Mesangial cell (primary cell): ENCODE data around the gene PRB3. TPM values are rescaled to one million over a fixed set of nuclear protein-coding genes. Genes with fewer than 3 reads are reported as not detected.

Experiments
- total RNA-seq: library from RNA; depleted of rRNA; stranded (reverse); fragments of >200 nt; gene quantifications from 2 replicates; pipeline ENCODE4 v1.2.3, GENCODE V29; 2015

The PRB3 gene
- not detected in 2 replicates for total RNA-seq

DNA sequence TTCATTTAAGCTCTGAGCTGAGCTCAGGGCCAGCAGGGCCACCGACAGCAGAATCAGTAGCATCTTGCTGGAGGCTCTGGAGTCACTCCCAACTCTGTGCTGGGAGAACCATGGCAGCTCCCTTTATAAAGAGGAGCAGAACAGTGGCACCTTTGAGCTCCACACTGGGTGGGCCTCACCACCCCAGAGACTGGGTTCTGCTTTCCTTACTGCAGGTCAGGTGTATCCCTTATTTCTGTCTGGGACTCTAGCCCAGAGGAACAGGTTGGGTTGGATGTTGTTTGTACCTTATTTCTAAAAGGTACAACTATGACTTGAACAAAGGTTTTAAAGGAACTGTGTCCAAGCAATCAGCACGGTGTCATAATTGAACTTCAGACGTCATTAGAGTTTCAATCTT is at the start of gene PRB3:
Gene PRB3 (minus strand): TSS at position 101 of the 400 bp plus-strand sequence. CDS start 38 bp downstream, at position 63.

DNA sequence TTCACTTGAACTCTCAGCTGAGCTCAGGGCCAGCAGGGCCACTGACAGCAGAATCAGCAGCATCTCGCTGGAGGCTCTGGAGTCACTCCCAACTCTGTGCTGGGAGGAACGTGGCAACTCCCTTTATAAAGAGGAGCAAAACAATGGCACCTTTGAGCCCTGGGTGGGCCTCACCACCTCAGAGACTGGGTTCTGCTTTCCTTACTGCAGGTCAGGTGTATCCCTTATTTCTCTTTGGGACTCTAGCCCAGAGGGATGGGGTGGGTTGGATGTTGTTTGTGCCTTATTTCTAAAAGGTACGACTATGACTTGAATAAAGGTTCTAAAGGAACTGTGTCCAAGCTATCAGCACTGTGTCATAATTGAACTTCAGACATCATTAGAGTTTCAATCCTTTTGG is 40.8 kb upstream of the PRB3 start, which contains the start of gene PRB4:
Gene PRB4 (minus strand): TSS at position 101 of the 400 bp plus-strand sequence. CDS start 38 bp downstream, at position 63.

Other genes with a start within 250 kb of the PRB3 start
- 2.7 TPM in 1 of 2 replicates, not detected in the other for gene TAS2R19, start 247.1 kb downstream of the PRB3 start, total RNA-seq
- 0.33 and 0.51 TPM in 2 replicates for gene TAS2R31, start 238.3 kb downstream of the PRB3 start, total RNA-seq
- 0.38 TPM in 1 of 2 replicates, not detected in the other for gene TAS2R46, start 207.4 kb downstream of the PRB3 start, total RNA-seq
- gene TAS2R43, start 177.4 kb downstream of the PRB3 start, total RNA-seq = 0.16 TPM in 1 of 2 replicates, not detected in the other
- 0.63 and 0.98 TPM in 2 replicates for gene TAS2R30, start 135.1 kb downstream of the PRB3 start, total RNA-seq
- 6.2 and 7.7 TPM in 2 replicates for gene SMIM10L1, start 98.5 kb downstream of the PRB3 start, total RNA-seq
- gene TAS2R42, start 82.8 kb downstream of the PRB3 start, total RNA-seq = not detected in 2 replicates
- not detected in 2 replicates for gene PRB4, start 40.7 kb upstream of the PRB3 start, total RNA-seq
- gene PRB2, start 125.9 kb upstream of the PRB3 start, total RNA-seq = not detected in 2 replicates